Neural crest cell (in vitro differentiated cells): ENCODE data around the gene LSM4. TPM values are rescaled to one million over a fixed set of nuclear protein-coding genes. Genes with fewer than 3 reads are reported as not detected.

Source experiments
- DNase-seq: peaks from one replicate; pipeline ENCODE4 v3.0.0; 2021; ENCODE audit warnings: low read depth, mixed read lengths, low spot score
- H3K27ac Mint-ChIP-seq: one replicate; pipeline ENCODE4 v1.8.0; 2021; ENCODE audit warnings: mild to moderate bottlenecking, mixed read lengths; ENCODE audit not compliant: unreplicated experiment
- H3K27me3 Mint-ChIP-seq: 2 replicates; pipeline ENCODE4 v1.8.0; 2021; ENCODE audit warnings: low read depth, mild to moderate bottlenecking, mixed read lengths
- H3K36me3 Mint-ChIP-seq: 2 replicates; pipeline ENCODE4 v1.8.0; 2021; ENCODE audit warnings: low read depth, mild to moderate bottlenecking, mixed read lengths
- H3K4me1 Mint-ChIP-seq: 2 replicates; pipeline ENCODE4 v1.8.0; 2021; ENCODE audit warnings: mixed read lengths
- H3K4me3 Mint-ChIP-seq: one replicate; pipeline ENCODE4 v1.8.0; 2021; ENCODE audit warnings: mild to moderate bottlenecking, mixed read lengths
- H3K9me3 Mint-ChIP-seq: 2 replicates; pipeline ENCODE4 v1.8.0; 2021; ENCODE audit warnings: mixed read lengths
- total RNA-seq: library from RNA; stranded (reverse); gene quantifications from 2 replicates; pipeline ENCODE4 v1.2.1, GENCODE V29; 2021
- TF ChIP-seq, protein P1 (sequence below): fragments of 200-600 bp; sonication (generic); conservative IDR thresholded peaks from 2 replicates; pipeline ENCODE4 v1.5.0; 2021; ENCODE audit warnings: antibody characterized with exemption, mild to moderate bottlenecking

The LSM4 gene
- total RNA-seq, 1 donor from 2014 or later, result 283 TPM

DNA sequence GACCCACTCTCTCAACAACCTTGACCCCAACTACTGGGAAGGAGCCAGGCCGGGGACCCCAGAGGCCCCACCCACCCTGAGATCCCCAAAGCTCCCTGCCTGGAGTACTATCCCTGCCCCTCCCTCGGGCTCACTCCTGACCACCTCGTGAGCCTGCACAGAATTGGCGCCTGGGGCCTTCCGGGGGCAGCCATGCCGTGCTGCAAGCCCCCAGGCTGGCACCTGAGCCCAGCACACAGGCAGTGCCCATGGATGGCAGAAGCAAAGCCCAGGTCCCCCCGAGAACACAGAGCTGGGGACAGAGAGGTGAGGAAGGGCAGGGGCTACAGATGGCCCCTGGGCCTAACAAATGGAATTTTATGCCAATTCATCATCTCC lies 13.9 kb downstream of the LSM4 start:
- Mint-ChIP-seq H3K36me3 (peaks cover 2% of the 10 kb centered on the region), H3K4me3 (no peak overlapping the region), H3K4me1 (peaks cover 17% of the 10 kb centered on the region), H3K27ac (no peak overlapping the region), H3K9me3 (no peaks in the 10 kb centered on the region), H3K27me3 (no peaks in the 10 kb centered on the region)
- DNase-seq, result no peak
- TF ChIP-seq, protein P1, sequence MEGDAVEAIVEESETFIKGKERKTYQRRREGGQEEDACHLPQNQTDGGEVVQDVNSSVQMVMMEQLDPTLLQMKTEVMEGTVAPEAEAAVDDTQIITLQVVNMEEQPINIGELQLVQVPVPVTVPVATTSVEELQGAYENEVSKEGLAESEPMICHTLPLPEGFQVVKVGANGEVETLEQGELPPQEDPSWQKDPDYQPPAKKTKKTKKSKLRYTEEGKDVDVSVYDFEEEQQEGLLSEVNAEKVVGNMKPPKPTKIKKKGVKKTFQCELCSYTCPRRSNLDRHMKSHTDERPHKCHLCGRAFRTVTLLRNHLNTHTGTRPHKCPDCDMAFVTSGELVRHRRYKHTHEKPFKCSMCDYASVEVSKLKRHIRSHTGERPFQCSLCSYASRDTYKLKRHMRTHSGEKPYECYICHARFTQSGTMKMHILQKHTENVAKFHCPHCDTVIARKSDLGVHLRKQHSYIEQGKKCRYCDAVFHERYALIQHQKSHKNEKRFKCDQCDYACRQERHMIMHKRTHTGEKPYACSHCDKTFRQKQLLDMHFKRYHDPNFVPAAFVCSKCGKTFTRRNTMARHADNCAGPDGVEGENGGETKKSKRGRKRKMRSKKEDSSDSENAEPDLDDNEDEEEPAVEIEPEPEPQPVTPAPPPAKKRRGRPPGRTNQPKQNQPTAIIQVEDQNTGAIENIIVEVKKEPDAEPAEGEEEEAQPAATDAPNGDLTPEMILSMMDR, result no peak

DNA sequence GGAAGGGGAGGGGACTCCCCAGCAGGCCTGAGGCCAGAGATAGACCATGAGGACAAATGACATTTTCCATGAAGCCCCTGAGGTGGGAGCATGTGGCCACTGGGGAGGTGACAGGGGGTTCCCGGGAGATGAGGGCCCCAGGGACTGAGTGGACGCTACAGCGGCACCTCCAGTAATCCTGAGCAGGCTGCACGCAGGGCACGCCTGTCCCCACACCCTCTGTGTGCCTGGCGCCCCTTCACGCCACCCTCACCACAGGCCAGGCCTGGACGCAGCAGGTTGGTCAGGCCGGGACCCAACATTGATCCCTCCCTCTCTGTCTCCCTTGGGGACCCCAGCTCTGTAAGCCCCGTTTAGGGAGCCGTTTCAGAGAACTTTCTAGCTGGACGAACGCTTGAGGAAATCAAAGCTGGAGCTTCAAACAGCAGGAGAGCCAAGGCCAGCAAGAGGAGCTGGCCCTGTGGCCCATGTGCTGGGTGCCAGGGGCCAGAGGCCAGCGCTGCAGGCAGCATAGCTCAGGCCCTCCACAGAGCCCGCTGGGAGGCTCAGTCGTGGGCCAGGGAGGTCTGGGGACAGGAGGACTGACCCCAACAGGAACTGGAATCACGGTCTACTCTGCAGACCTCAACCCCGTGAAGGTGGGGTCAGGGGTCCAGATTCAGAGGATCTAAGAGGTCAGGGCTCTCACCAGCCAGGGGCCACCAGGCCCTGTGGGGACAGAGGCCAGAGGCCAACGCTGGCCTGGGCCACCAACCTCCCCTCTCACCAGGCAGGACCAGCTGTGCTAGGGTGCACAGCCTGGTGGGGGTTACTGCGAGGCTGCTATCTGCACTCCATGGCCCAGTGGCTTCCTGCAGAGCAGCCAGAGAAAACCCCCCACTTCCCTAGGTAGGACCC lies 14.6 kb downstream of the LSM4 start:
- H3K27ac Mint-ChIP-seq, result no peak overlapping the region
- H3K36me3 Mint-ChIP-seq, result peaks cover 2% of the 10 kb centered on the region
- TF ChIP-seq, protein P1, result no peak
- H3K4me1 Mint-ChIP-seq, result peaks cover 23% of the 10 kb centered on the region
- no peak for DNase-seq
- no peaks in the 10 kb centered on the region for H3K27me3 Mint-ChIP-seq
- no peak overlapping the region for H3K4me3 Mint-ChIP-seq
- no peaks in the 10 kb centered on the region for H3K9me3 Mint-ChIP-seq

DNA sequence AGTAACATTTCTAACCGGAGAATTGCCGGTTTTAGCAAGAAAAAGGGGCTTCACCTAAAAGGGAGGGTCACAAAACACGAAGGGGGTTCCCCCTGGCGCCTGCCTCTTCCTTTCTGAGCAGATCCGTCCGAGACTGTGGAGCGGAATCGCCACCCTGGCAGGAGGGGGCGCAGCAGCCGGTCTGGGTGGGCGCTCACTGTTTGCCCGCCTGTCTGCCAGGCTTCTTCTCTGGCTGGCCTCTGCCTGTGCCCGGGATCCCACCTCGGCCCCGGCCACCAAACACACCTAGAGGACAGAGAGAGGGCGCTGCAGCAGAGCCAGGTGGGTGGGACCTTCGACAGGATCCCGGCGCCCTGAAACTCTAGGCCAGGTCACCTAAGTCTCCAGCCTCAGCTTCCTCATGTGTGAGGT lies 15.6 kb downstream of the LSM4 start:
- H3K27me3 Mint-ChIP-seq, result no peaks in the 10 kb centered on the region
- H3K4me3 Mint-ChIP-seq, result no peak overlapping the region
- DNase-seq, result no peak
- TF ChIP-seq, protein P1, result no peak
- H3K4me1 Mint-ChIP-seq, result peaks cover 24% of the 10 kb centered on the region
- no peaks in the 10 kb centered on the region for H3K9me3 Mint-ChIP-seq
- H3K36me3 Mint-ChIP-seq, result peaks cover 2% of the 10 kb centered on the region
- no peak overlapping the region for H3K27ac Mint-ChIP-seq

DNA sequence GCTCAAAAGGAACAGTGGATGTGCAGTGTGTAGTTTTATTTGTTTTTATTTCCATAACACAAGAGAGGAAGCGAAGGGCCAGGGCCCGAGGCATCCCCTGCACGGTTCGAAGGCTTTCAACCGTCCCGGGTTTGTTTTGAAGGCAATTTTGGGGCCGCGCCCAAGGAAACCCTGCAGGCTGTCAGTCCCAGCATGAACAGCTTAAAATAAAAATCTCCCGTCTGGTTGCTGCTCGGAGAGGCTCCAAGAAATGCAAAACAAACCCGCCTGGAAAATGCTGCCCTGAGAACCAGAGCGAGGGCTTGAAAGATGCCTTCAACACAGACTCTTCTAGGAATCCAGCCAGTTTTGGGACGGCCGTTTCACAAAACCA lies 16.0 kb downstream of the LSM4 start:
- TF ChIP-seq, protein P1, result no peak
- no peak for DNase-seq
- Mint-ChIP-seq H3K9me3 (no peaks in the 10 kb centered on the region), H3K4me3 (no peak overlapping the region), H3K4me1 (peaks cover 24% of the 10 kb centered on the region), H3K27me3 (no peaks in the 10 kb centered on the region), H3K27ac (peak overlapping the region; percentile 48), H3K36me3 (peaks cover 2% of the 10 kb centered on the region)

DNA sequence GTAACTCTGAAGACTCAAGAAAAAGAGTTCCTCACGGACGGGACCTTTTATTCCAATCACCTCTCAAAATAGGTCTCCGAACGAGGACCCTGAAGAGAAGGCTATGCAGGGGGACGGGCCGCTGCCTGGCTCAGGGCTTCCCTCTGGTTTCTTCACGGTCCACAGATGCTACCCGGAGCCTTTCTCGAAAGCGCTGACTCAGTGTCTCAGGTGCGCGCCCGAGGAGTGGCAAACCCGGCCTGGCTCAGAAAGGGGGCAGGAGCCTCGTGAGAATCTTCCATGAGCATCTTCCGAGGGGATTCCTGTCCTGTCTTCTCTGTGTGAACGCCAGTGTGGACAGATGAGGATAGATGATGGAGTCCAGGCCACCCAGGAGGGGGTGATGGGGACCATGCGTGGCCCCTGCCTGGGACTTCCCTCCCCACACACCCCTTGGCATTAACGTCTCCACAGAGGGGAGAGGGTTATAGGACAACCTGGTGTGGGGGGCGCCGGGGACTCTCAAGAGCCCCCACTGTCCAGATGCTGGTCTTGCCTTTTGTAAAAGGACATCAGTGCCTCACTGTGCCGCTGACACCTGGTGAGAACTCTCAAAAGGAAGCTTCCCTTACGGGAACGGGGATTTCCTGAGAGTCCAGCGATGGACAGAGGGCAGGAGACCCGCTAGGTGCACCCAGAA lies 16.5 kb downstream of the LSM4 start:
- no peak for DNase-seq
- Mint-ChIP-seq H3K4me3 (no peak overlapping the region), H3K27ac (no peak overlapping the region), H3K4me1 (peaks cover 24% of the 10 kb centered on the region), H3K27me3 (no peaks in the 10 kb centered on the region), H3K9me3 (no peaks in the 10 kb centered on the region), H3K36me3 (peaks cover 2% of the 10 kb centered on the region)
- TF ChIP-seq, protein P1, result no peak
